DMS53 treated with DMSO at 0.1 percent for 48 hours (cell line): Measurements from ENCODE around the gene CAMK4.
"Not testable (repeated sequence)": the region's sequence is repeated elsewhere in the genome, so short reads cannot be mapped to it uniquely, and the experiment has no call there.

Experiments
- DNase-seq: peaks from one replicate; lab custom pipeline; 2025; ENCODE audit not compliant: unreplicated experiment; lab: John Stamatoyannopoulos, UW

CAMK4 gene

DNA sequence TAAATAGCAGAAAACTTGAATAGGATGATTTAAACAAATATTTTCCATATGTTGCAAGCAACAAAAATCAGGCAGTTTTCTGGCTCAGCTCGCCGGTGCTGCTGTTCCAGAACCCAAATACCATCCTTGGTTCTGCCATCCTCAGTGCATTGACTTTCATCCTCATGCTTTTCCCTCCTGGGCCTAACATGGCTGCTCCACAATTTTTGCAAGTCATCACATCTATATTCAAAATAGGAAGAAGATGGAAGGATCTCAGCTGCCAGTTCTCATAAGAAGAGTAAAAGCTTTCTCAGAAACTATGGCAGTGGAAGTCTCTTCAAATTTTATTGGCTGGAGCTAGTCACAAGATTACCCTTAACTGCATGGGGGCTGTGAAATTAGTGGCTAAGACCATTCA is 151.5 kb downstream of the CAMK4 start:
- no peak for DNase-seq

DNA sequence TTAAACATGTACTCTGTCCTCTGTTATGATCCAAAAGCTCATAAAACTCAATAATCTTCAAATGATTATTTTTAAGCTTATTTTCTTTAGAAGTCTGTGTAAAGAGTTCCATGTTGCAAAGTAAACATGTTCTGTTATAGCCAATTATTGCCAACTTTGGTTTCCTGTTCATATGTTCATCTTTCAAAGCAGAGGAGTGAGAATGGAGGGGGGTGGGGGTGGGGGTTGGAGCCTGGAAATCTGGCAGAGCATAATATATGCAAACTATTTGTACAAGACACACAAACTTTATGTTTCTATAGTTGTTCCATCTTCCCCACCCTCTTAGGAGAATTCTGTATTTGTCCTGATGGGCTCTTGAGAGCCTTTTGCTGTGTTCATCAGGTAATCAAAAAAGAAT is 153.1 kb downstream of the CAMK4 start:
- DNase-seq, result no peak

DNA sequence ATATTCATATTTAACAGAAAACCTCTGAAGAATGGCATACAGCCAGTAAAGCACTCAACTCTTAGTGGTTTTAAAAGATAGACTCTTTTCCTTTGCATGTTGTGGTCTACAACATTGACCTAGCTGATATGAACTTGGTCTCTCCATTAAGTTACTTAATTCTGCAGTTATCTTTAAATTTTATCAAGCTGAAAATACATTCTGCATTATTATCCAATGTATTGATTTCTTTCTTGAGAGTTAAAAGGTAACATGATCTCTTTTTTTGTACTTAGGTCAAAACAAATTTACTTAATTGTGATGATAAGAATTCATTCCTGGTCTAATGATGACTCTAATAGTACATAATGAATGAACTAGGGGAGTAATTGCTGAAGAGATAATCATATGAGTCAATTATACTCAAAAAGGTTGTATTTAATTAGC is 155.2 kb downstream of the CAMK4 start:
- DNase-seq, result no peak

DNA sequence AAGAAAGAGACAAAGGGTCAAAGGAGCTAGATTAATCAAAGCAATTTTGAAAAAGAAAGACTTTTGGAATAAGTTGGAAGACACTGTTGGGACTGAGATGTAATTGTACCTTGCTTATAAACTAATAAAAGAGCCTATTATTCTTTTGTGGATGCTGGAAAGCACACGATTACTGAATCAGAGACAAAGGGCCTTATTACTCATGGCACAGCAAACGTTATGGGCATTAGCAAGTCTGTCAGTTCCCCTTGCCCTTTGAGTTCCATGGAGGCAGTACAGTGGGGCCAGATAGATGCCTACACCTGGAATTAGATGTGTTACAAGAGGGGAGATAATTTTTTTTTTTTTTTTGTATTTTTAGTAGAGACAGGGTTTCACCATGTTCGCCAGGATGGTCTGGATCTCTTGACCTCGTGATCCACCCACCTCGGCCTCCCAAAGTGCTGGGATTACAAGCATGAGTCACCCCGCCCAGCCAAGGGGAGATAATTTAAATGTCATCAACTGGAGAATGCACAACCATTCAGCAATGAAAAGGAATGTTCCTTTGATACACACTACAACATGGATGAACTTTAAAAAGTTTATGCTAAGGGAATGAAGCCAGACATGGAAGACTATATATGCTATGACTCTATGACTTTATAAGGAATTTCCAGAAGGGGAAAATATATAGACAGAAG is 159.2 kb downstream of the CAMK4 start:
- no peak for DNase-seq

DNA sequence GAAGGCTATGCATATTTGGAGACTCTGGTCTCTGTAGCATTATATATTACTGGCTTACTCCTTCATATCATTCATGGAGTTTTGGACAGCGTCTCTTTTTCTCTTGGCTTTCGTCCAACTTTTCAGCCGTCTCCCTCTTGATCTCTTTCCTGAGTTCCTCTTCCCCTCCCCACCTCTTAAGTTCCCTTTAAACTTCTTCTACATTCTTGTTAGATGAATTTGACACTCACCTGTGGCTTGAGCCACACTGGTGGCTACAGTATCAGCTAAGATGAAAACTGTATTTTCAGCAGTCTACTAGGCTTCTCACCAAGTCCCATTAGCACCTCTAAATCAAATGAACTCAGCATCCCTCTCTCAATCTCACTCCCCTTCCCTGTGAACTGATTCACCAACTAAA is 160.0 kb downstream of the CAMK4 start:
- DNase-seq, result no peak

DNA sequence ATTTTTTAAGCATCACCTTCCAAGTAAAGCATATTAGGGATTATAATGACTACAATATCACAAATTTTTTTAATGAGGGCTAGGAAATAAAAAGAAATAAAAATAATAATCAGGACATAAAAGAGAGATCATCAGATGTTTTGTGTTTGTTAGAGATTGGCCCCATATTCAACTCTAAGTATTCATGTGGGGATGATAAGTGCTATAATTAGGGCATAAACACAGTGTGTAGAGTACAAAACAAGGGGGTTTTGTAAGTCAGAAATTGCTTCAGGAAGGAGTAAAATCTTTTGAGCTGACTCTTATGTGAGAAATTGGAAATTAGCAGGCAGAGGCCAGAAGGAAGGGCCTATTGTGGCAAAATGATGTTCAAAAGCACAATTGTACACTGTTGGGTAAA is 160.9 kb downstream of the CAMK4 start:
- DNase-seq, result no peak

DNA sequence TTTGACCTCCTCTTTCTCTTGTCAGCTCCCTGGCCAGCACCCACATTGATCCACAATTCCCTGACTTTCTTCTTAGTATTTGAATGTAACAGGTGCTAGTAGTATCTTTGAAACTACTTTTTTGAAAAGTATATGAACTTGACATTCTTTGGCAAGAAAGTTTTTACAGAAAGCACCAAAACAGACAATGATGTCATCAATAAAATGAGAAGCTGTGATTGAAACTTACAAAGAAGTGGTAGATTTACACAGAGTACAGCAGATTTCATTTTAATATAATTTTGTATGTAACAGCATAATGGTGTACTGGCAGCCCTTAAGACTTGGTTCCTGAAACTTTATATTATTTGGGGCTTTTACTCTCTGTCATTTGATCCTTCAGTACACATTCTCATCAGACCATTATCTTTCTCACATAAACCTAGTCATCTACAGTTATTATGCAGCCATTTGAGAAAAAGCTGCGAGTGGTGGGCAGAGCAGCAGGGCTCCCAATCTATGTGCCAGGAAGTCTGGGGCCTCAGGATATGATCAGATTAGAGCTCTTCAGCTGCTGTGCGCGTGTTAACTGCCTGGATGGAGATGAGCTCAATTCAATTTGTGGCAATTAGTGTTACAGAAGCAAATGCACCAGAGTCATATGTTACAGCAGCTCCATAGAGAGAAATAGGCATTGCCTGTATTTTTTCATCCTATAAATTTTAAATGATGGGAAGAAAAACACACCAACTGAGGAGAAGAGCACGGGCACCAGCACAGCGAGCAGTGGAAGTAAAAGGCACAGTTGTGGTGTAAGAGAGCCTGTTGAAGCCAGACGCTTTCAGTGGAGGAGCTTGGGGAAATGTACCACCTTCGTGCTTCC is 162.0 kb downstream of the CAMK4 start:
- no peak for DNase-seq

DNA sequence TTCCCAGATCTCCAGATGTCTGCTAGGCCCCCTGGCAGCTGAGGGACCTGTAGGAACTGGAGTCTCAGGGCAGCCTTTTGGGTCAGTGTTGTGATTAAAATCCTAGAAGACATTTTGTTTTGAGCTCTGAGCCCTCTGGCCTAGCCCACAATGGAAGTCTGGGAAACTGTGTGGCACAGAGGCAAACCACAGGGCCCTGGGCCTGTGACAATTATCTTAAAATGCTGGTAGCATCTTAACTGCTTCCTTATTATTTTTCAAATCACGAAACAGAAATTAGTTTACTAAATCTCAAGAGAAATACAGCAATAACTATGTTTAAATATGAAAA is 162.6 kb downstream of the CAMK4 start:
- DNase-seq, result no peak

DNA sequence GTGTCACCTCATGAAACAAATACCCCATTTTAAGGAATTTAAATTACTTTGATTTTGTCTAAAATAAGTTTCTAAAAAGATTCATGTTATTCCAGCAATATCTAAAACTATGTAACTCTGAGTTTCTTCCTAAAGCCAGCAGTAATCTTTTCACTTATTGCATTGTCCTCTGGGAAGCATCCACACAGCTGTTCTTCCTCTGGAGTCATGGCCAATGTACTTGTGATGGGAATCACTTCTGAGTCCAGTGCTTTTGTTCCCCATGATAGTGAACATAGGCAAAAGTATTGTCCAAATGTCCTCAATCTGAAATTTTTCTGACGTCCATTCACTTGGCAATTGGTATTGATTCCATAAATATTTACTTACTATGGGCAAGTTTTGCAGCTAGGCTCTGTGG is 163.2 kb downstream of the CAMK4 start:
- DNase-seq, result no peak

DNA sequence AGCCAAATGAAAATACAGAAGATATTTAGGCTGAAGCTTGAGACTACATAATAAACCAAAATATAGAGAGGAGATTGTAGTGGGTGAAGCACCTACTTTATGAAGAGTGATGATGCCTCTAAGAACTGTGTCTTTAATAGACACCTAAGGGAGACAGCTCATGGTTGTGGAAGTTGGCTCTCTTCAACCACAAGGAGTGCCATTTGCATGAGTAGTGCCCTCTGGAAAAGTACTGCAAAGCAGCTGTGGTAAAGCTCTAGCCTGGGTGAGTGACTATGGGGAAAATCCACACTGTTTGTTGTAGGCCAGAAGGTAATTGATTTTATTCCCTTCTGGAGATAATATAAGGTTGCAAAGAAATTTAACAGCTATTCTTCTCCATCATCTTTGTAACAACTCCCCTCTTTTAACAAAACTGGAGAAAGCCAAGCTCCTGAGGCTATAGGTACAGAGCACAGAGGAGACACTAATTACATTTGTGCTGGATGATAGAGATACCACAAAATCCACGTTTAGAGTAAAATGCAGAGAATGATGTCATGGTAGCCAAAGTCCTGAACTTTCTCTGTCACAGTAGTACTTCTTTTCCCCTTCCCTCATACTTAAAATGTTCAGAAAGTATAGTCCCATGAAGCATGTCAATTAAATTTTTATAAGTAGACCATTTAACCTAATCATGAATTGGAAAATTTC is 165.4 kb downstream of the CAMK4 start:
- no peak for DNase-seq

DNA sequence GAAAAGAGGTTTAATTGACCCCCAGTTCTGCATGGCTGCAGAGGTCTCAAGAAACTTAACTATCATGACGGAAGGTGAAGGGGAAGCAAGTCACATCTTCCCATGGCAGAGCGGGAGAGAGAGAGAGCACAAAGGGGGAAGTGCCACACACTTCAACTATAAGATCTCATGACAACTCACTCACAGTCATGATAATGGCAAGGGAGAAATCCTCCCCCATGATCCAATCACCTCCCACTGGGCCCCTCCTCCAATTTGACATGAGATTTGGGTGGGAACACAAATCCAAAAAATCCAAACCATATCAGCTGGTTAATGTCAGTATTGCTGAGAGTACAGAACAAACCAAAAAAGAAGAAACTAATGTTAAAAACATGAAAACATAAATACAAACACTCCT is 168.0 kb downstream of the CAMK4 start:
- no peak for DNase-seq

DNA sequence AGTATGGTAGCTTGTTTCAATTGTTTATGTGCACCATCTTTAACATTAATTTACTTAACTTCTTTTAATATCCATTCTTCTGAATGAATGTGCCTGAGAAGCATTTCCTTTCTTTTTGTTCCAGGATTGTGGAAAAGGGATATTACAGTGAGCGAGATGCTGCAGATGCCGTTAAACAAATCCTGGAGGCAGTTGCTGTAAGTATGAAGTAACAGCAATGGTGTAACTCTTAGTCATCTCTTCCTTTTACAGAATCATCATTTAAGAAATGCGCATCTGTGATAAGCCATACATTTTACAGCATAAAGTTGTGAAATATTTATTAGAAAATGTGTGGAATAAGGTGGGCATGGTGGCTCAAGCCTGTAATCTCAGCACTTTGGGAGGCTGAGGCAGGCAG is 170.4 kb downstream of the CAMK4 start:
- DNase-seq, result no peak

DNA sequence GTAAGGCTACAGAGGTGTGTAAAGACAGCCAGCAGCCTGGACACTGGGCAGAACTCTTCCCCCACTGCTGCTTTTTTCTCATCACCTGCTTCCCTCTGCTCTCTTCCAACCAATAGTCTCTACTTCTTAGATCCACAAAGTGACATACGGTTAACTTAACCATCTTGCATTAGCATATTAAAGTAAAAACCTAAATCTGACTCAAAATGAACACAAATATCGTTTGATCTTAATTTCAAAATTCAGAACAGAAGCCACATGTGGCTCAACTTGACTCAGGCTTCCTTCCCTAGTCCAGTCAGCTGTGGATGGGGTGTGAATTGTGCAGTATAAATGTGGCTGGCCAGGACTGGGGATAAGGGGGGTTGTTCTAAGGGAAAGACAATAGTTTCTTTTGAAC is 173.8 kb downstream of the CAMK4 start:
- no peak for DNase-seq

DNA sequence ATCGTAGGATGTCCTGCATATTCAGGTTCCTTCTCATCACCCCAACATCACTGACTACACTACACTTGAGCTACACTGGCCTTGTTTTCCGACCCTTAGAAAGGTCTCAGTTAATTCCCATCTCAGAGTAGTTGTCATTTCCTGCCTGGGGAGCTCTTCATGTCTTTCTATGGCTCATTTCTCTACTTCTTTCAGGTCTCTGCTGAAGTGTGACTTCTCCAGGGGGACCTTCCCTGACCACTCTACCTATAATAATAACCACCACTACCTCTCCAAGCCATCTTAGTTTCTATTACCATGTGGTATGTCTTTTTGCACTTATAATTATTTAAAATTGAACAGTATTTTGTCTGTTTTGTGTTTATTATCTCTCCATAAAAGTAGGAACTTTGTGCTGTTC is 174.9 kb downstream of the CAMK4 start:
- no peak for DNase-seq

DNA sequence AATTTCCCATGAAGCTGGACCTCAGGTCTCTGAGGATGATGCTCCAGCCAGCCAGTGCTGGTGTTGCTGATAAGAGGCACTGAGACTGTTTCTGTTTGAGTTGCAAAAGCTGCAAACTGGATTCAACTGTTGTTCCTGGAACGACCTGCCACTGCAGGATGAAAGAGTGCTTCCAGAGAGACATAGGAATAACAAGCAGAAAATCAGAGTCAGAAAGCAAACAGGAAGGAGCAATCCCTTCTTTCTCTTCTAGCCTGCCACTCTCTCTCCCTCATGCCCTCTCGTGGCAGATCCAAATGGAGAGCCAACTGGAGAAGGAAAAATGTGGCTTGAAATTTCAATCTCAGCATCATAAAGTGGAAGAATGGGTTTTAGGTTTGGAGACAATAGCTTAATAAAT is 177.7 kb downstream of the CAMK4 start:
- DNase-seq, result no peak

DNA sequence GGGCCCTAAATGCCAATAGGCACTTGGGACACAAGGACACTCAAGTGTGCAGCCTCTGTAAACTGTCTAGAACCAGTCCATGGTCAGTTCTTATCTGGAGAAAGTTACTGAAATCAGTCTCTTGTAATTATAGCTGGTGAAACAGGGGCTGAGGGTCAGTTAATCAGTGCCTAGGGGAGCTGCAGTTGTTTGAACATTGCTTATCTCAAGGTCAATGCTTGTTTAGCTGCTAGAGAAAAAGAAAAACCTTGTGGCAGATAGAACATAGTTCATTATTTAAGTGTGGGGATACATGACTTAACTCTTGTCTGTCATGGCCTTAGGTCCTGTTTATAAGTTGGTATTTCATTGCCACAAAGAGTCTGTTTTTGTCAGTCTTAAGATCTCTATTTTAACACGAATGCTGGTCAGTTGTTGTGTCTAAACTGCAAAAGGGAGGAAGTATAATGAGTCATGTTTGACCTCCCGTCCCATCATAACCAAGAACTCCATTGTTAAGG is 180.1 kb downstream of the CAMK4 start:
- no peak for DNase-seq

DNA sequence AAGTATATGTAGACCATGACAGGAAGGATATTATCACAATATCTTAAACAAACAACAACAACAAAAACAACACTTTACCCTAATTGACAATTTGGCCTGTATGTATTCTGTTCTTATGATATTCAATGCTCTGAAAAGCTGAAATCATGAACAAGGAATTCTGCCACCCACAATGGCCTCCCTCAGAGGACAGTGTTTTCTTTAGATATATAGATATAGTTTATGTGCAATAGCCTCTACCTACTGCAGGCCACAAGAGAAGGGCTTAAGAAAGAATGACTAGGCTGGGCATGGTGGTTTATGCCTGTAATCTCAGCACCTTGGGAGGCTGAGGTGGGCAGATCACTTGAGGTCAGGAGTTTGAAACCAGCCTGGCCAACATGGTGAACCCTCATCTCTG is 183.4 kb downstream of the CAMK4 start:
- no peak for DNase-seq

DNA sequence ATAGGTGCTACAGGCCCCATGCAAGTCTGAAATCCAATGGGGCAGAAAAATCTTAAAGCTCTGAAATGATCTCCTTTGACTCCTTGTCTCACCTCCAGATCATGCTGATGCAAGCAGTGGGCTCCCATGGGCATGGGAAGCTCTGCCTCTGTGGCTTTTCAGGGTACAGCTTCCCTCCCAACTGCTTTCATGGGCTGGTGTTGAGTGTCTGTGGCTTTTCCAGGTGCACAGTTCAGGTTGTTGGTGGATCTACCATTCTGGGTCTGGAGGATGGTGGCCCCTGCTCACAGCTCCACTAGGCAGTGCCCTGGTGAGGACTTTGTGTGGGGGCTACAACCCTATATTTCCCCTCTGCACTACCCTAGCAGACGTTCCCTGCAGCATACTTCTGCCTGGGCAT is 184.6 kb downstream of the CAMK4 start:
- DNase-seq, result no peak

DNA sequence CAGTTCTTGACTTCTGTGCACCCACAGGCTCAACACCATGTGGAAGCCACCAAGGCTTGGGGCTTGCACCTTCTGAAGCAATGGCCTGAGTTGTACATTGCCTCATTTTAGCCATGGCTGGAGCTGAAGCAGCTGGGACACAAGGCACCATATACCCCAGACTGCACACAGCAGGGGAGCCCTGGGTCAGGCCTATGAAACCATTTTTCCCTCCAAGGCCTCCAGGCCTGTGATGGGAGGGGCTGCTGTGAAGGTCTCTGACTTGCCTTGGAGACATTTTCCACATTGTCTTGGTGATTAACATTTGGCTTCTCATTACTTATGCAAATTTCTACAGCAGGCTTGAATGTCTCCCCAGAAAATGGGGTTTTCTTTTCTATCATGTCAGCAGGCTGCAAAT is 185.1 kb downstream of the CAMK4 start:
- DNase-seq, result not testable (repeated sequence)

DNA sequence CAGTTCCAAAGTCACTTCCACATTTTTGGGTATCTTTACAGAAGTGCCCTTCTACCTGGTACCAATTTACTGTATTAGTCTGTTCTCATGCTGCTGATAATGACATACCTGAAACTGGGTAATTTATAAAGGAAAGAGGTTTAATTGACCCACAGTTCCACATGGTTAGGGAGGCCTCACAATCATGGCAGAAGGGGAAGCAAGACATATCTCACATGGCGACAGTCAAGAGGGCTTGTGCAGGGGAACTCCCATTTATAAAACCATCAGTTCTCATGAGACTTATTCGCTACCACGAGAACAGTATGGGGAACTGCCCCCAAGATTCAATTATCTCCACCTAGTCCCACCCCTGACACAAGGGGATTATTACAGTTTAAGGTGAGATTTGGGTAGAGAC is 185.9 kb downstream of the CAMK4 start:
- not testable (repeated sequence) for DNase-seq

DNA sequence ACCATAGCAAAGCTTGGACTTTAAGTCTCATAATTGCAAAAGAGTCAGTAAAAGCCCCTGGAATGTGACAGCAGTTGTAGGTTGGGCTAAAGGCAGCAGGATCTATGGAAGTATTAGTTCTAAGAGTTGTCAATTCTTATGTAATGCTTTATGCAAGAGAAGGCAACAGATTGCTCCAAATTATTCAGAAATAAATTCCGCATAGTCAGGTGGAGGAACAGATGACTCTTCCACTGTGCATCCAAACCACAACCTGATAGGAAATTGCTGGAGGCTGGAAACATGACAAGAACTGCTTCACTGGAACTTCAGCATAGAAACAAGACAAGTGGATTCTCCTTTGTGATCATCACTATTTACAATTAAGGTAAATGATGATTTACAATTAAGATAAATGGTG is 187.1 kb downstream of the CAMK4 start:
- no peak for DNase-seq

DNA sequence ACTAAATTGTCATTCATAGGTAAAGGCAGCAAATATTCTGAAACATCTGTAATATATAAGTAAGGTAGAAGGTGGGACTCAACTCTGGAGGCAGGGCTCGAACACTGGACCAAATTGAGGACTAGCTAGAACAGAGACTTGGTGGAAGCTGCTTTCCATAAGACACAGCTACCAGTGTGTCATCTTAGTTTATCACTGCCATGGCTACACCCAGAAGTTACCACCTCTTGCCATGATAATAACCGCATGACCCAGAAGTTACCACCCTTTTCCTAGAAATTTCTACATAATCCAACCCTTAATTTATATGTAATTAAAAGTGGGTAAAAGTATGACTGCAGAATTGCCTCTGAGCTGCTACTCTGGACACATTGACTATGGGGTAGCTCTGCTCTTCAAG is 188.4 kb downstream of the CAMK4 start:
- no peak for DNase-seq
